Transverse colon (tissue), 3 donors: ENCODE measurements around the gene ZNF678.
A peak's percentile ranks its signal among the peaks of the same experiment; 100 is the strongest.

Source experiments
- CTCF ChIP-seq, 5 experiments: fragments of 200-600 bp in 3 of 5; fragments of 450-650 bp in 2 of 5; sonication (generic) in 3 of 5; IDR thresholded peaks; 1 replicate in 2 of 5; 2 replicates in 3 of 5; pipeline ENCODE4 v1.5.1; 2016 to 2017; ENCODE audit warnings: antibody characterized with exemption in 5 of 5, inconsistent platforms in 3 of 5, mild to moderate bottlenecking in 2 of 5, moderate library complexity in 1 of 5
- EP300 ChIP-seq: sonication (generic); formaldehyde crosslinking; IDR thresholded peaks from one replicate; pipeline ENCODE4 v1.6.1; 2017; ENCODE audit warnings: antibody characterized with exemption, low read depth
- POLR2A ChIP-seq: fragments of 450-650 bp; IDR thresholded peaks from one replicate; pipeline ENCODE4 v1.6.1; 2016; ENCODE audit warnings: antibody characterized with exemption, mild to moderate bottlenecking, moderate library complexity

- TF ChIP-seq CTCF (IDR thresholded peaks at IDR 0.05): no peak
- TF ChIP-seq EP300: no peak
- TF ChIP-seq POLR2A: peak; percentile 67
Measured at GRCh38 chr1:227563324-227564201, at the start of gene ZNF678.
